Endometrium (tissue), 2 donors: ENCODE results near the gene DIP2C.
"Not testable (repeated sequence)": the region's sequence is repeated elsewhere in the genome, so short reads cannot be mapped to it uniquely, and the experiment has no call there.

Experiments used
- FAIRE-seq: peaks from 2 replicates; lab custom pipeline; 2012; peaks lifted over from hg19 to GRCh38; lab: Jason Lieb, UNC
- donor health status: control.
- donor health status: control.

DIP2C gene

GRCh38 chr10:265074-265440 is 424.4 kb downstream of the DIP2C start:
- not testable (repeated sequence) for FAIRE-seq

- FAIRE-seq: not testable (repeated sequence)
Observed at GRCh38 chr10:264160-265073, 425.1 kb downstream of the DIP2C start.

DNA sequence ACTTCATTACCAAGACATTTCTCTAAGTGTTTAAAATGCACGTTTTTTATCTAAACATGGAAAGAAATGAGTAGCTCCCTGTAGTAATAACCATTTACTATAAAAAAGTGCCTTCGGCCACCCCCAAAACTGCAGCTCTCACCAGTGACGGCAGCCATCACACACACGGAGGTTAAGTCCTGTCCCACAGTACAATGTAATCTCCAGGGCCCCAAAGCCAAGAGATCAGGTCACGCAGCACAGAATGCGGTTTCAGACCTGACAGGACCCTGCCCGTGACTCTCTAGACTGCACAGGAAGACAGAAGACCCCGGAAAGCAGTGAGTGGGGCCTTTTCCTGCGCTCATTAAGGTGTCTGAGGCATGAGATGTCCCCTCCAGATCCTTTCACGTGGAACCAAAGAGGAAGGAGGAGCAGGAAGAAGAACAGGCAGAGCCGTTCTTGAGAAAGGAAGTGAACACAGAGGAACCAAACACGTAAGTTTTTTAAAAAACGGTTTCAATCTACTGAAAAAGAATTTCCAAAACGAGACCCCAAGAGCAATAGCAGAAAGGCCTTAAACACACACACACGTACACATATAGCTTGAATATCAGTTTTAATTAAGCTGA is 428.5 kb downstream of the DIP2C start:
- no peak for FAIRE-seq

DNA sequence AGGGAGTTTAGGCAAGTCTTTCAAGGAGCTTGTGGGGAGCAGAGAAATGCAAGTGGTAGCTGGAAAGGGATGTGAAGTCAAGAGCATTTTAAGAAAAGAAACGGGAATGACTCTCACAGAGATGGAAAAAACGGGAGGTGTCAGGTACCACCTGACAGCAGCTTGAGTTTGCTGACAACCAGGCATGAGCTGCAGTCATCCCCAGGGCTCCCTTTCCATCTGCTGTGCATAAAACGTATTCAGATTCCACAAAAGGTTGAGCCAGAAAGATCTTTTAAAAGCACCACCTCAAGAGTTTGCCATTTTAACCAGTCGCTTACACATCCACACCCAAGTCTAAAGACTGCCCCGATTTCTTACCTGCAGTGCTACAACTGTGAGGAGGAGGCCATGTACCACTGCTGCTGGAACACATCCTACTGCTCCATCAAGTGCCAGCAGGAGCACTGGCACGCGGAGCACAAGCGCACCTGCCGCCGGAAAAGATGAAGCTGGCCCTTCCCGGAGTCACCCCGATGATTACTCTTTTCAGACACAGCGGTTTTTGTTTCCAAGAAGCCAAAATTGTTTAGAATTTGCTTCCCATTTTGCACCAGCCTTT is 437.4 kb downstream of the DIP2C start:
- no peak for FAIRE-seq

- FAIRE-seq: no peak
Observed at GRCh38 chr10:248307-248706, 441.2 kb downstream of the DIP2C start.

DNA sequence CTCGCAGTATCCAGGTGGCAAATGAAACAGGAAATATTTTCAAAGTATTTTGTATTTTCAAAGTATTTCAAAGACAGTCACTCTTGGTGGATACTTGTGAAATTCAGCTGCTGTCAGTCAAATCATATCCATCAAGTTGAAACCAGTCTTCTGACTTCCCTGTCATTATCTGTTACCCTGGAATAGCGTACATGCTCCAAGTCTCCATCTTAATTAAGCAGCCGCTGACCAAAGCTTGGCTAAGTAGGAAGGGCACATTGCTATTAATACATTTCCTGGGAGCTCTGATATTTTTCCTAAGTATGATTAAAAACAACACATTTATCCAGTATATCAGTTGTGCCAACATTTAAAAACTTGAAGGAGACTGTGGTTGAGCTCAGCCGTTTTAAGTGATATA is 442.0 kb downstream of the DIP2C start:
- FAIRE-seq: no peak

GRCh38 chr10:246431-246830 is 443.0 kb downstream of the DIP2C start:
- no peak for FAIRE-seq

DNA sequence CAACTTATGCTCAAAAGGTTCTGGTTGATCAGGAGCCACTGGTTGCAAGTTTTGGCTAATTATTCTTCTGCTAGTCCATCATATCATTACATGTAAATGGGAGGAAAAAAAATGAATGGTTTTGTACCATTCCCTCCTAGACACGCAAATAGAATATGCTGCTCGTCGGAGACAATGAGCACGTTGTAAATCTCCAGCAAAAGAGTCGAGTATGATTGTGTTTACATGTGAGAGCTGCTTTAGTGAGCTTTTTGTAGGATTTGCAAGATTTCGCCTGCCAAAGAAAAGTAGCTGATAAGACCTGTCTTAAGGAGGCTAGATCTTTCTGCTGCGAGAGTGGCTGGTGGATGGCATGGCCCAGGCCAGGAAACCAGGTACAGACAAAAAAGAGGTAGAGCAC is 445.2 kb downstream of the DIP2C start:
- no peak for FAIRE-seq

GRCh38 chr10:241966-242643 is 447.4 kb downstream of the DIP2C start:
- no peak for FAIRE-seq

DNA sequence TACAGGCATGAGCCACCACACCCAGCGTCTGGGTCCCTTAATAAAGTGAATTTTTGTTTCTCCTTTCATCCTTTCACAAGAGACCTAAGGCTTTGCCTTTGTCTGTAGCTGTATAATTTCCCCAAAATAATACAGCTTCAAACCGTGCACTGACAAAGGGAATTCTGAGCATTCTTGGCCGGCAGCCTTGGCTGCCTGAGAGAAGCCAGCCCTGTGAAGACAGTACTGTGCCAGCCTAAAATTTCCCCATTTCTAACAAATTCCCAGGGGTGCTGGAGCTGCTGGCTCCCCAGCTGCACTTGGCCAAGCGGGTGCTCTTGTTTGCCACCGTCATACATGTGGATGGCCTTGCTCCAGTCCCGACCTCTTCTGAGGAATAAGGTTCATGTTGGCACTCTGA is 448.0 kb downstream of the DIP2C start:
- FAIRE-seq: no peak

GRCh38 chr10:239109-239508 is 450.4 kb downstream of the DIP2C start:
- FAIRE-seq: no peak

DNA sequence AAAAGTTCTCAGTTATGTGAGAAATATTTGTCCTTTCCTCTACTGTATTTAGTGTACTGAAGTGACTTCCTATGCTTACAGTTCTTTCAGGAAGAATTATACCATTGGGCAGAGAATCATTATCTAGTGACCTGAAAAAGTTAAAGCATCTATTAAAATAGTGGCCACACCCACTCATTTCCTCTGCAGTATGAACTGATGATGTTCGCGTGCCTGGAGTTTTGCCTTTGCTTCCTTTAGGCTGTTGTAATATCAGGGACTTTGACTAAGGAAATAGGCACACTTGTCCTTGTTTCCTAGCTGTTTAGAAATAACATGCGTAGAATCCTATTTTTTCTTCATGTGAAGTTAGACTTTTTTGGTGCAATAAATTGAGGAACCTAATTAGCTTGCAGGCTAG is 453.6 kb downstream of the DIP2C start:
- FAIRE-seq: no peak

GRCh38 chr10:234708-235406 is 454.6 kb downstream of the DIP2C start:
- no peak for FAIRE-seq

DNA sequence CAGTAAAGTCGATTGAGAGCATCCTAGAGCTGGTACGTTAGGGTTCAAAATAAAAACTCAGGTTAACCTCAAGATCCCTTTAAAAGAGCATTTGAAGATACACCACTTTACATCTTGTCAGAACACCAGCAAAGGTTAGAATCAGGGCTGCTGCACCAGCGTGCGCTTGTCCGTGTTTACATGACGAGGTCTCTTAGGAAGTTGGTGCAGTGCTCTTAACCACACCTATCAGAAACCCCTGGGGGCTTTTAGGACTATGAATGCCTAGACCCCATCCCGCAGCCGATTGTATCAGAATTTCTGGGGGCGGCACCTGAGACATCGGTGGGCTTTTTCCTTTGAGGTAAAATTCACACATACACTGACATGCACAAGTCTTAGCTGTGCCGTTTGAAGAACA is 456.6 kb downstream of the DIP2C start:
- FAIRE-seq: no peak

DNA sequence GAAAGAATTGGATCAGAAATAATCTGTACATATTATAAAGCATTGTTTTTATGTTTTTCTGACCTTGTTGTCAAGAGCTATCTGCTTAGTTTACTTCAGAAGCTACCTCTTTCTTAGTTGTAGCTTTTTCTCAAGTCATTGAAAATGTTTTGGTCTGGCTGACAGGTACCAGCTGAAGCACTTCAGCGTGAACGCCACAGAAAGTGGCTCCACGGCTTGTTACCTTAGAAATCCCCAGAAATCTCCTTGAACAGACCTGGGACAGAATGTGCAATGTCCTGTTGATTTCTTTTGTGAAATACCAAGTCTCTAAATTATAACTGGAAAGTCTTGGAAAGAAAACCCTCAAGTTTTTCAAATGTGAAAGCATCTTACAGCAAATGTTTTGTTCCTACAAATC is 457.4 kb downstream of the DIP2C start:
- FAIRE-seq: no peak

DNA sequence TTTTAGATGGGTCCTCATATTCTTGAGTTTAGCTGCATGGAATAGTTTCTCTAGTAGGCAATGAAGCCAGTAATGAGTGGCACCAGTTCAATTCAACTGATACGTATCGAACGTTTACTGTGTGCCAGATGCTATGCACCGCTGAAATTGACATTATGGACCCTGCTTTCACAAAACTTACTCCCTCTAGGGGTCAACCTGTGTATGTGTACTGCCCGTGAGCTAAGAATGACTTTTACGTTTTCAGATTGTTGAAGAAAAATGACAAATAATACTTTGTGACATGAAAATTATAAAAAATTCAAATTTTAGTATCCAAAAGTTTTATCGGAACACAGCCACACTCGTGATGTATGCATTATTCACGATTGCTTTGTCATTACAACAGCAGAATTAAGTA is 458.7 kb downstream of the DIP2C start:
- FAIRE-seq: no peak

DNA sequence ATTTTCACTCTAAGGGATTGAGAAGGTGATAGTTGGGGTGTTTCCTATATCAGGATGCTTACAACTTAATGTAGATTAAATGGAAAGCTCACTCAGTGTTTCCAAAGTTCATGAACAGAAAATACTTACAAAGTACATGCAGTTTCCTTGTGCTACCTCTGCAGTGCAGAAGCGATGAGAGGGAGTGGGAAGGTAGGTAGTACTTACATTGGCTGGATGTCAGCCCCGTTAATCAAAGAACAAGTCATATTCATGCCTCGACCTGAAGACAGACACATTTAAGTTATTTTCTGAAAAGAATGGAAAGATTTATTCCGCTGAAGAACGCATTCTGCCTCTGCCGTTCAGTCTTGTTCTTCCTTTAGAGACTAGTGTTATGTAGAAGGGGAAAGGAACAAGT is 461.1 kb downstream of the DIP2C start:
- no peak for FAIRE-seq

DNA sequence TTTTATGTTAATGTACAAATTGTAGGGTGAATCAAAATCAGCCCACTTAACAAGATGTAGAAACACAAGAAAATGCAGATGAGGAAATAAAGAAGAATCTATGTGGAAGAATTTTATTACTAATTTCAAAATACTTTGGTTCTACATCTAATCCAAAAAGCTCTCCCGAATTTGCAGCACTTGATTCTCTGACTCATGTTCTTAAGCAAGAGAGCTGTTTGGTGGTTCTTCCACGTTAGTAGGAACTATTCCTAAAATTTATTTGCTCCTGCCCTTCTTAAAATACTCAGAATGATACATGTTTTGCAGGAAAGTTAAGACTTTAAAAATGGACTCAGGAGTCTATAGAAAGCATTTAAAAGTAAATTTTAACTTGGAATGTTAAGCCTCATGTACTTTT is 462.5 kb downstream of the DIP2C start:
- no peak for FAIRE-seq

- no peak for FAIRE-seq
Observed at GRCh38 chr10:226018-226417, 463.4 kb downstream of the DIP2C start.

DNA sequence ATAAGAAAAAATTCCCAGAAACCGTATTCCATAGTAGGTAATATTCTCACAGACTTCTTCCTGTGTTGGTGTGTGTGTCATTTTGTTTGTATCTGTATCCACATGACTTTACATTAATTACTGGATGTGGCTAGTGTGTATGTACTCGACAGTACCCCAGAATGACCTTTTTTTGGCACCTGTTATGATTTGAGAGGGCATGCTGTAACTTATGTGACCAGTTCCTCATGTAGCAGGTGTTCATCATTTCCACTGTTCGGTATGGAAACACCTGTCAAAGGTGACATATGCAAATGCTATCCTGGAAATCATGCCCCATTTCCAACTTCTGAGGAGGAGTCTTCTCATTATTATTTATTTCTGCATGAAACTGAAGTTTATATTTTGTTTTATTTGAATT is 464.9 kb downstream of the DIP2C start:
- FAIRE-seq: no peak
